ENCODE measurements around the gene MUSK.

DNA sequence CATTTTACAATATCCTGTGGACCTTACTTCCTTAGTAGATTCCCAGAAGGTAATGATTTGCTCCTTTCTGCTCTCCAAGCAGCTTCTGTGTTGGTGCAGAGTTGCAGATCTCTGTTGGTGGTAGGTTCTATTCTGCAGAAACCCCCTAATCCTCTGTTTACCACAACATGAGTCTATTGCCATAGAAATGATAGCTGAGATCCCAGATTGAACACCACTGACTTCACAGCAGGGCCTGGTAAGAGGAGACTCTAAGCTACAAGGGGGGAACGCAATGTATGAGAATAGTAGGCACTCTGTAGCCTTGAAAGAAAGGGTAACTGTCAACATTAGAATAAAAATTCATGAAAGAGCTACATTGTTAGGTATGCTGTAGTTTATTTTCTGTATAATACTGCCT lies 59.5 kb downstream of the MUSK start:
- TF ChIP-seq SP1 (IDR thresholded peaks at IDR 0.05; ENCODE audit: low read depth, low read length), result peak; percentile 91
- TF ChIP-seq POLR2A (IDR thresholded peaks at IDR 0.05; ENCODE audit: control extremely low read depth in 1 of 2, low read depth in 2 of 2, low read length in 2 of 2), result no peak
